Breast epithelium (tissue), 4 donors: ENCODE measurements around the gene VAMP2. TPM values are rescaled to one million over a fixed set of nuclear protein-coding genes. Genes with fewer than 3 reads are reported as not detected.

Experiments used
- DNase-seq, 2 donors: peaks; one replicate each; pipeline ENCODE4 v3.0.0-alpha.2; 2019; ENCODE audit warnings: low spot score in 2 of 2
- H3K27ac ChIP-seq, 2 donors: fragments of 200-600 bp; sonication (generic) in 1 of 2; one replicate each; pipeline ENCODE4 v1.5.1; 2016 to 2019; ENCODE audit warnings: mild to moderate bottlenecking in 1 of 2
- H3K27me3 ChIP-seq, 2 donors: fragments of 200-600 bp; sonication (generic) in 1 of 2; one replicate each; pipeline versions ENCODE4 v1.5.1 to v1.6.0; 2017 to 2019; ENCODE audit warnings: control low read depth in 1 of 2, mild to moderate bottlenecking in 1 of 2
- H3K36me3 ChIP-seq: fragments of 200-600 bp; one replicate; pipeline ENCODE4 v1.5.1; 2019
- H3K4me1 ChIP-seq, 2 donors: fragments of 200-600 bp; sonication (generic); one replicate each; pipeline ENCODE4 v1.5.1; 2016 to 2019; ENCODE audit warnings: control low read depth in 1 of 2
- H3K4me3 ChIP-seq, 3 donors: fragments of 200-600 bp; sonication (generic); 1 replicate in 2 of 3; 2 replicates in 1 of 3; pipeline ENCODE4 v1.5.1; 2016 to 2019; ENCODE audit warnings: mild to moderate bottlenecking in 3 of 3, moderate library complexity in 2 of 3
- H3K9me3 ChIP-seq, 2 donors: fragments of 200-600 bp; sonication (generic) in 1 of 2; one replicate each; pipeline ENCODE4 v1.5.1; 2016 to 2019; ENCODE audit warnings: control low read depth in 1 of 2
- POLR2A ChIP-seq: fragments of 450-650 bp; IDR thresholded peaks from one replicate; pipeline ENCODE4 v1.6.1; 2016; ENCODE audit warnings: antibody characterized with exemption, mild to moderate bottlenecking, moderate library complexity
- POLR2AphosphoS5 ChIP-seq, 3 donors: sonication (generic); formaldehyde crosslinking; IDR thresholded peaks; one replicate each; pipeline ENCODE4 v1.6.1; 2017; ENCODE audit warnings: antibody characterized with exemption in 3 of 3
- intact Hi-C: fragments of 100-400 bp; cut with DNase I; formaldehyde crosslinking; loops from one replicate; pipeline ENCODE4 v1.15.1; 2023; ENCODE audit warnings: low total_unique reads
- total RNA-seq, 3 donors: library from RNA; depleted of rRNA; stranded (reverse); fragments of >200 nt; gene quantifications; one replicate each; pipeline ENCODE4 v1.1.0, GENCODE V29; 2016
- TF ChIP-seq, protein P1 (sequence below), 3 donors: fragments of 450-650 bp; IDR thresholded peaks; one replicate each; pipeline ENCODE4 v1.5.1; 2016 to 2017; ENCODE audit warnings: antibody characterized with exemption in 3 of 3, mild to moderate bottlenecking in 3 of 3, moderate library complexity in 3 of 3

The VAMP2 gene
- total RNA-seq, 3 donors from 2014 or later: 21.8 to 30.2 (median 28.1) TPM

DNA sequence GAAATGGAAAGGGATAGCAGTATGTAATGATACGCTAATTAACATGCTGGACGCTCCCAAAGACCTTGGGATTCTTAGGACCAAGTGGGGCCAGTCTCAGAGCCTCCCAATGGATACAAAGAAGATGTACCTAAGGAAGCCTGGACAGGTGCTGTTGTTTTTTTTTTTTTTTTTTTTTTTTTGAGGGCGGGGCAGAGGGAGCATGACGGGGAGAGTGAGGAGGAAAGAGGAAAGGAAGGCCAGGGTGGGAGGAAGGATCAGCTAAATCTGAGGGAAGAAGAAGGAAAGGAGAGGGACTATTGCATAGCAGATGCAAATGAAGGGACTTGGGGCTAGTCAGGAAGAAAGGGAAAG, 2.5 kb downstream of the VAMP2 start:
- intact Hi-C loops: no loop called here
- no peak for TF ChIP-seq POLR2A
- no peaks in the 10 kb centered on the region for H3K27me3 ChIP-seq
- DNase-seq: no peak
- H3K4me1 ChIP-seq: peaks cover 14 to 21% of the 10 kb centered on the region in 2 donors
- no peaks in the 10 kb centered on the region for H3K36me3 ChIP-seq
- H3K27ac ChIP-seq: peak overlapping the region; percentile 100
- H3K4me3 ChIP-seq: no peak overlapping the region
- H3K9me3 ChIP-seq: no peaks in the 10 kb centered on the region

DNA sequence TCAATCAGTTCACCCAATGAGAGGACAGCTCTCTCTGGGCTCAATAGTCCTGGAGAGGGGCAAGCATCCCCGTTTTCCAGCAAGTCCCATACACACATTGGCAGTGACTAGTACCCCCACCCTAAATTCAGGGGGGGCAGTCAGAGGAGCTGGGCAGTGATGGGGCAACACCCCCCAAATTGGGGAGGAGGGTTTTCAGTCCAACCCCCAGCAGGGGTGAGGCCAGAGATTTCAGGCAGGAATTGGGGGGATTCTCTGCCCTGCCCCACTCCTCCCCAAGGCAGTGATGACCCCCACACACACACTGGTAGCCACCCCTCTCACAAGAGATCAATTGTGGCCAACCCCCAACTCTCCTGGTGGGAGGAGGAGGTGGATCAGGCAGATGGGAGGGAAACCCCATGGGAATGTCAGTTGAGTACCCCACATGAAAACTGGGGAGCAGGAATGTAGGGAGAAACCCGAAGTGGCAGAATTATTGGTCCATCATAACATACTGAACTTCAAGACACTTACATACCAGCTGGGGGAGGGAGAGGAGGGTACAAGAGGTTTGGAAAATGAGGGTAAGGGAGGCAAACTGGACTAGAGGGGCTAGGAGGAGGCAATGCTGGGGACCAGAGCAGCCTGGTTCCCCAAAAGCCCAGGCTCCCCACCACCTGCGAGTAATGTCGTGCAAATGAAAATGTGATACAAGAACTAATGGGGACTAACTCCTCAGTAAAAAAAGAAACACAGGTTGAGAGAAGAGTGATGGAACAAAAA, 3.1 kb downstream of the VAMP2 start:
- Histone ChIP-seq H3K4me1 (peaks cover 14 to 21% of the 10 kb centered on the region in 2 donors), H3K4me3 (no peak overlapping the region), H3K27ac (peak overlapping the region; percentile 59 to 100), H3K9me3 (no peaks in the 10 kb centered on the region), H3K27me3 (no peaks in the 10 kb centered on the region), H3K36me3 (no peaks in the 10 kb centered on the region)
- no peak for TF ChIP-seq POLR2AphosphoS5 (IDR thresholded peaks at IDR 0.05)
- no peak for TF ChIP-seq POLR2A
- TF ChIP-seq, protein P1, sequence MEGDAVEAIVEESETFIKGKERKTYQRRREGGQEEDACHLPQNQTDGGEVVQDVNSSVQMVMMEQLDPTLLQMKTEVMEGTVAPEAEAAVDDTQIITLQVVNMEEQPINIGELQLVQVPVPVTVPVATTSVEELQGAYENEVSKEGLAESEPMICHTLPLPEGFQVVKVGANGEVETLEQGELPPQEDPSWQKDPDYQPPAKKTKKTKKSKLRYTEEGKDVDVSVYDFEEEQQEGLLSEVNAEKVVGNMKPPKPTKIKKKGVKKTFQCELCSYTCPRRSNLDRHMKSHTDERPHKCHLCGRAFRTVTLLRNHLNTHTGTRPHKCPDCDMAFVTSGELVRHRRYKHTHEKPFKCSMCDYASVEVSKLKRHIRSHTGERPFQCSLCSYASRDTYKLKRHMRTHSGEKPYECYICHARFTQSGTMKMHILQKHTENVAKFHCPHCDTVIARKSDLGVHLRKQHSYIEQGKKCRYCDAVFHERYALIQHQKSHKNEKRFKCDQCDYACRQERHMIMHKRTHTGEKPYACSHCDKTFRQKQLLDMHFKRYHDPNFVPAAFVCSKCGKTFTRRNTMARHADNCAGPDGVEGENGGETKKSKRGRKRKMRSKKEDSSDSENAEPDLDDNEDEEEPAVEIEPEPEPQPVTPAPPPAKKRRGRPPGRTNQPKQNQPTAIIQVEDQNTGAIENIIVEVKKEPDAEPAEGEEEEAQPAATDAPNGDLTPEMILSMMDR (IDR thresholded peaks at IDR 0.05): no peak
- intact Hi-C loops: no loop called here
- DNase-seq: no peak

DNA sequence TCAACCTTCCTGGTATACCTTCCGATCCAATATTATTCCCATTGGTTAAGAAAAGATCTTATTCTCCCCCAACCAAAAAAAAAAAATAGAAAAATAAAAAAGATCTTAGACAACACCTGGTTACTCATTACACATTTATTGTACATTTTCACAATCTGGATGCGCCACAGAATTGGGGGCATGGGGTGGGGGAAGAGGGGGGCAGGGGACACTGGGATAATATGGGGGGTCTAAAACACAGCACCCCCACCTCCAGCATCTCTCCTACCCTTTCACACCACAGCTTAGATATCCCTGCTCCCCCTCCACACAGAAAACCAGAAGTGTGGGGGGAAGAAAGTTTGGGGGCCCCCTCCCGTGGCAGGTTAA, 3.7 kb downstream of the VAMP2 start:
- Histone ChIP-seq H3K27me3 (no peaks in the 10 kb centered on the region), H3K4me3 (no peak overlapping the region), H3K36me3 (no peaks in the 10 kb centered on the region), H3K9me3 (no peaks in the 10 kb centered on the region), H3K4me1 (peaks cover 9 to 14% of the 10 kb centered on the region in 2 donors), H3K27ac (peak overlapping the region; percentile 96 to 100)
- TF ChIP-seq, protein P1 (IDR thresholded peaks at IDR 0.05): no peak
- TF ChIP-seq POLR2AphosphoS5 (IDR thresholded peaks at IDR 0.05) (no peak), POLR2A (no peak)
- intact Hi-C loops: no loop called here
- DNase-seq: no peak

DNA sequence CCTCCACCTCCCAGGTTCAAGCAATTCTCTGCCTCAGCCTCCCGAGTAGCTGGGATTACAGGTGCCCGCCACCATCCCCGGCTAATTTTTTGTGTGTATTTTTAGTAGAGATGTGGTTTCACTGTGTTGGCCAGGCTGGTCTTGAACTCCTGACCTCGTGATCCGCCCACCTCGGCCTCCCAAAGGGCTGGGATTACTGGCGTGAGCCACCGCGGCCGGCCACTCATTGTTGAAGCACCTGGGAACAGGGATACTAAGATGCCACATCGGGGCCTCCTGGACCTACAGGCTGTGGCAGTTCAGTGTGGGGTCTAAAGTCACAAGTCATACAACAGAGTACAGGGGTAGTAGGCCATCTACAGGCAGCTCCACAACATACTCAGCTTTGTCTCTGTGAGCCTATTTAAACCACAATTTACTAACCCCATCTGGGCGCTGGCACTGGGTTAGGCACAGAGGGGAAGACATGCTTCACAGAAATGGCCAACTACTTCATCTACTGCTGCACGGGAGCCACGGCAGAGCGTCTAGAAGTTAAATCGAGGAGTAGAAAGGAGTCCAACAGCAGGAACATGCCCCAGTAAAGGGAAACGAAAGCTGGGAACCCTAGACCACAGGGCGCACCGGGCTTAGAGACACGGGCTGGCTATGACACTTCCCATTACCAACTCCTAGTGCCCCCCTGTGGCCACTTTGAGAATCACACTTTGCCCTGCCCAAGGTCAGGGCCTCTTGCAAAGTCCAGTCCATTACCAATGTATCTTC, 4.3 kb downstream of the VAMP2 start:
- Histone ChIP-seq H3K36me3 (no peaks in the 10 kb centered on the region), H3K27me3 (no peaks in the 10 kb centered on the region), H3K4me3 (peak overlapping the region in 1 of 3 donors; percentile 48), H3K27ac (peak overlapping the region; percentile 96 to 100), H3K4me1 (peaks cover 4 to 12% of the 10 kb centered on the region in 2 donors), H3K9me3 (no peaks in the 10 kb centered on the region)
- peak; percentile 91 to 93 for DNase-seq
- TF ChIP-seq, protein P1 (IDR thresholded peaks at IDR 0.05): peak; percentile 90 to 97 (median 95)
- TF ChIP-seq POLR2AphosphoS5 (IDR thresholded peaks at IDR 0.05) (peak; percentile 43 to 65 (median 61)), POLR2A (no peak)
- intact Hi-C loops: no loop called here

DNA sequence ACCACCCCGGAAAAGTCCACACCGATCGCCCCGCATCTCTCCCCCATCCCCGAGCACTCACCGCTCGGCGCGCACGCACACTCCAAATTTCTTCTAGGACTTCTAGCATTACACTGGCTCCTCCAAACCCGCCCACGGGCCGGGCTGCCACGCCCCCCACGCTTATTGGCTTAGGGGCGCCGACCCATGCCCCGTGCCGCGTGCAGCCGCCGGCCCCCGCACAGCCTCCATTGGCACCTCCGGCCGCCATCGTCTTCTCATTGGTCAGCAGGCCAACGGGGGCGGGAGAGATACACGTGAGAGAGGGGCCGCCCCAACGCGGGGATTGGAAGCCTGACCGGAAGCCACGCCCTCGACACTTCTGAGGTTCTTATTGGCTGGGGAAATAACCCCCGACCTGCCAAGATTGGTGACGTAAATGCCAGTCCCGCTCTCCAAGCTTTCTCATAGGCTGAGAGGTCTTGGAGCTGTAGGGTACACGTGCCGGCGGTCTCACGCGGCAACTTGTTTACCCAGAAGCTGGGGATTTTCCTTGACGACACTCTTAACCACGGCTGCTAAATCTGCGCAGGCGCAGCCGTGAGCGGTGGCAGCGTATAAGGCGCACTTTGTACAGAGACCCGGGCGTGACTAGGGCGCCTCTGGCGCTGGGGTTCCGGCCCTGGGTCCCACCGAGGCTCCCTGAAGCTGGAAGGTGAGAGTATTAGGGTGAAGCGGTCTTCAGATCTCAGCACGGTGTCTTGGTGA, 6.3 kb downstream of the VAMP2 start:
- no peaks in the 10 kb centered on the region for H3K36me3 ChIP-seq
- no peaks in the 10 kb centered on the region for H3K9me3 ChIP-seq
- H3K4me3 ChIP-seq: peak overlapping the region; percentile 86 to 99 (median 90)
- H3K27ac ChIP-seq: peak overlapping the region; percentile 99 to 100
- intact Hi-C loops: no loop called here
- peak; percentile 100 for DNase-seq
- H3K4me1 ChIP-seq: peaks cover 4 to 18% of the 10 kb centered on the region in 2 donors
- TF ChIP-seq POLR2A (peak; percentile 100), POLR2AphosphoS5 (IDR thresholded peaks at IDR 0.05) (peak; percentile 99 to 100 (median 100))
- TF ChIP-seq, protein P1 (IDR thresholded peaks at IDR 0.05): peak in 2 of 3 donors; percentile 9 to 22
- H3K27me3 ChIP-seq: no peaks in the 10 kb centered on the region
